Spleen (tissue), 11 donors: ENCODE results near the gene BATF. TPM values are rescaled to one million over a fixed set of nuclear protein-coding genes. Genes with fewer than 3 reads are reported as not detected.

Experiments used
- DNase-seq: peaks from one replicate; pipeline ENCODE4 v3.0.0-alpha.2; 2020
- H3K27ac ChIP-seq, 8 donors: fragments of 200-600 bp; sonication (generic) in 7 of 8; 1 replicate in 4 of 8; 2 replicates in 4 of 8; pipeline versions ENCODE4 v1.5.0 to v1.8.0; 2016 to 2021; ENCODE audit warnings: inconsistent platforms in 4 of 8, mild to moderate bottlenecking in 4 of 8, moderate library complexity in 1 of 8
- H3K27me3 ChIP-seq, 7 donors: fragments of 200-600 bp; sonication (generic) in 6 of 7; replicated peaks in 1 of 7; 1 replicate in 4 of 7; 2 replicates in 3 of 7; pipeline versions ENCODE4 v1.5.0 to v1.8.0; 2016 to 2021; ENCODE audit warnings: inconsistent platforms in 3 of 7, mild to moderate bottlenecking in 1 of 7
- H3K36me3 ChIP-seq, 6 donors: fragments of 200-600 bp; sonication (generic) in 5 of 6; 1 replicate in 4 of 6; 2 replicates in 2 of 6; pipeline versions ENCODE4 v1.5.0 to v1.8.0; 2016 to 2021; ENCODE audit warnings: inconsistent platforms in 2 of 6
- H3K4me1 ChIP-seq, 6 donors: fragments of 200-600 bp; sonication (generic) in 5 of 6; 1 replicate in 3 of 6; 2 replicates in 3 of 6; pipeline versions ENCODE4 v1.5.0 to v1.8.0; 2016 to 2021; ENCODE audit warnings: inconsistent platforms in 3 of 6
- H3K4me3 ChIP-seq, 8 donors: fragments of 200-600 bp; sonication (generic) in 7 of 8; 1 replicate in 4 of 8; 2 replicates in 4 of 8; pipeline versions ENCODE4 v1.5.0 to v1.8.0; 2016 to 2021; ENCODE audit warnings: inconsistent platforms in 4 of 8, mild to moderate bottlenecking in 4 of 8, moderate library complexity in 2 of 8
- H3K9me3 ChIP-seq, 8 donors: fragments of 200-600 bp; sonication (generic) in 7 of 8; 1 replicate in 4 of 8; 2 replicates in 4 of 8; pipeline versions ENCODE4 v1.5.0 to v1.8.0; 2016 to 2021; ENCODE audit warnings: inconsistent platforms in 4 of 8
- CTCF ChIP-seq, 11 experiments: fragments of 200-600 bp in 7 of 11; fragments of 450-650 bp in 4 of 11; sonication (generic) in 4 of 11; IDR thresholded peaks in 8 of 11; conservative IDR thresholded peaks in 3 of 11; 1 replicate in 7 of 11; 2 replicates in 4 of 11; pipeline versions ENCODE4 v1.4.0 to v1.8.0; 2016 to 2021; ENCODE audit warnings: antibody characterized with exemption in 11 of 11, inconsistent platforms in 4 of 11, mild to moderate bottlenecking in 1 of 11
- POLR2A ChIP-seq, 3 donors: fragments of 450-650 bp; IDR thresholded peaks; one replicate each; pipeline ENCODE4 v1.5.1; 2017; ENCODE audit warnings: antibody characterized with exemption in 3 of 3, mild to moderate bottlenecking in 1 of 3
- POLR2AphosphoS5 ChIP-seq, 3 donors: sonication (generic); formaldehyde crosslinking; IDR thresholded peaks; one replicate each; pipeline ENCODE4 v1.5.1; 2017; ENCODE audit warnings: antibody characterized with exemption in 3 of 3
- WGBS, 5 donors: extraction: QIAGEN DNeasy Blood & Tissue Kit in 3 of 5; methylation state at CpG; one replicate each; pipeline versions ENCODE4 v1.1.5 to v1.1.7; 2013 to 2018; 5-methylcytosine and 5-hydroxymethylcytosine counted together
- intact Hi-C: fragments of 100-400 bp; cut with DNase I; formaldehyde crosslinking; loops from one replicate; pipeline ENCODE4 v1.15.0; 2023; ENCODE audit warnings: low total_unique reads
- polyA plus RNA-seq, 3 donors: library from polyadenylated mRNA; stranded (reverse); fragments of 200-250 nt; gene quantifications; one replicate each; pipeline ENCODE4 v1.2.1, GENCODE V29; 2013
- total RNA-seq, 7 donors: library from RNA; depleted of rRNA in 3 of 7; stranded (reverse); fragments of >200 nt in 3 of 7; fragmentation: NEBNext Ultra II Directional in 4 of 7; extraction: Animal tissue kit (Norgen Biotek cat#: 25700) in 4 of 7; gene quantifications; one replicate each; pipeline versions ENCODE4 v1.1.0 to v1.2.1, GENCODE V29; 2016 to 2021
- donor health status: healthy with polysubstance abuse.
- donor health status: DM: no; HTN: no; CAD: no; lungs with moderate emphysema.
- donor health status: DM: no; HTN: no; CAD: no.
- donor health status: Bipolar disorder and iron deficiency.
- donor health status: healthy.
- donor health status: DM: no; HTN: no; CAD: no.
- donor health status: DM: yes; HTN: yes; CAD: no.

The BATF gene
- total and polyA plus RNA-seq, 10 donors, result 14.4 to 67.9 (median 41.8) TPM

- 45 to 83% (median 69%) methylated on average over 1 of the region's 1 CpG for WGBS, 5 donors
- TF ChIP-seq POLR2AphosphoS5 (IDR thresholded peaks at IDR 0.05), result no peak
- no peaks in the 10 kb centered on the region for H3K36me3 ChIP-seq
- H3K4me1 ChIP-seq, result peaks cover 8 to 30% (median 19%) of the 10 kb centered on the region in 6 donors
- DNase-seq, result no peak
- no peaks in the 10 kb centered on the region for H3K9me3 ChIP-seq
- peak overlapping the region in 3 of 8 donors; percentile 25 to 49 (median 35) for H3K27ac ChIP-seq
- H3K27me3 ChIP-seq, result no peaks in the 10 kb centered on the region
- no peak overlapping the region for H3K4me3 ChIP-seq
- intact Hi-C loops, result loop anchor here (10.0 kb wide), 2 partner anchors 68 to 352 kb away; no protein-coding TSS in a partner anchor
These were observed 36.0 kb upstream of the BATF start for GRCh38 chr14:75486318-75486717.

- no peak for DNase-seq
- WGBS, 5 donors, result 46 to 59% (median 48%) methylated on average over 7 of the region's 7 CpGs
- Histone ChIP-seq H3K36me3 (no peaks in the 10 kb centered on the region), H3K4me1 (peaks cover 8 to 30% (median 19%) of the 10 kb centered on the region in 6 donors), H3K4me3 (no peak overlapping the region), H3K27ac (peak overlapping the region in 2 of 8 donors; percentile 35 to 49), H3K9me3 (no peaks in the 10 kb centered on the region), H3K27me3 (no peaks in the 10 kb centered on the region)
- intact Hi-C loops, result loop anchor here (10.0 kb wide), 2 partner anchors 68 to 352 kb away; no protein-coding TSS in a partner anchor
- TF ChIP-seq POLR2AphosphoS5 (IDR thresholded peaks at IDR 0.05) (no peak), CTCF (IDR thresholded peaks at IDR 0.05 in 8 of 11, conservative IDR thresholded peaks at IDR 0.05 in 3 of 11) (no peak), POLR2A (IDR thresholded peaks at IDR 0.05) (no peak)
These were observed 35.1 kb upstream of the BATF start for GRCh38 chr14:75487155-75487671.

GRCh38 chr14:75489480-75489837 is 32.8 kb upstream of the BATF start:
- DNase-seq, result no peak
- WGBS, 5 donors, result 78 to 96% (median 89%) methylated on average over 6 of the region's 6 CpGs

GRCh38 chr14:75491376-75491978 is 30.8 kb upstream of the BATF start:
- 76 to 91% (median 86%) methylated on average over 14 of the region's 14 CpGs for WGBS, 5 donors
- intact Hi-C loops, result loop anchor here (5.0 kb wide), 1 partner anchor 184 kb away; no protein-coding TSS in a partner anchor
- no peaks in the 10 kb centered on the region for H3K36me3 ChIP-seq

More at GRCh38 chr14:75489480-75489837, 32.8 kb upstream of the BATF start:
- TF ChIP-seq POLR2A (IDR thresholded peaks at IDR 0.05), result no peak
- no peak for TF ChIP-seq POLR2AphosphoS5 (IDR thresholded peaks at IDR 0.05)
- TF ChIP-seq CTCF (IDR thresholded peaks at IDR 0.05 in 8 of 11, conservative IDR thresholded peaks at IDR 0.05 in 3 of 11), result no peak
- H3K36me3 ChIP-seq, result no peaks in the 10 kb centered on the region
- intact Hi-C loops, result loop anchor here (10.0 kb wide), 2 partner anchors 65 to 355 kb away; no protein-coding TSS in a partner anchor
- H3K4me3 ChIP-seq, result peak overlapping the region in 1 of 8 donors; percentile 13
- H3K27ac ChIP-seq, result peak overlapping the region in 1 of 8 donors; percentile 5
- H3K9me3 ChIP-seq, result no peaks in the 10 kb centered on the region
- no peaks in the 10 kb centered on the region for H3K27me3 ChIP-seq
- peaks cover 8 to 30% (median 19%) of the 10 kb centered on the region in 6 donors for H3K4me1 ChIP-seq

More at GRCh38 chr14:75491376-75491978, 30.8 kb upstream of the BATF start:
- TF ChIP-seq POLR2AphosphoS5 (IDR thresholded peaks at IDR 0.05), result no peak
- no peak for TF ChIP-seq POLR2A (IDR thresholded peaks at IDR 0.05)
- TF ChIP-seq CTCF (IDR thresholded peaks at IDR 0.05 in 8 of 11, conservative IDR thresholded peaks at IDR 0.05 in 3 of 11), result no peak
- H3K4me1 ChIP-seq, result peaks cover 7 to 36% (median 24%) of the 10 kb centered on the region in 6 donors
- H3K27me3 ChIP-seq, result no peaks in the 10 kb centered on the region
- no peak overlapping the region for H3K4me3 ChIP-seq
- no peak for DNase-seq
- no peaks in the 10 kb centered on the region for H3K9me3 ChIP-seq
- H3K27ac ChIP-seq, result no peak overlapping the region
